Measurements from ENCODE around the gene CSH2. TPM values are rescaled to one million over a fixed set of nuclear protein-coding genes. Genes with fewer than 3 reads are reported as not detected.

CSH2 gene
- total RNA-seq (ENCODE audit: low replicate concordance) = not detected in 2 replicates

DNA sequence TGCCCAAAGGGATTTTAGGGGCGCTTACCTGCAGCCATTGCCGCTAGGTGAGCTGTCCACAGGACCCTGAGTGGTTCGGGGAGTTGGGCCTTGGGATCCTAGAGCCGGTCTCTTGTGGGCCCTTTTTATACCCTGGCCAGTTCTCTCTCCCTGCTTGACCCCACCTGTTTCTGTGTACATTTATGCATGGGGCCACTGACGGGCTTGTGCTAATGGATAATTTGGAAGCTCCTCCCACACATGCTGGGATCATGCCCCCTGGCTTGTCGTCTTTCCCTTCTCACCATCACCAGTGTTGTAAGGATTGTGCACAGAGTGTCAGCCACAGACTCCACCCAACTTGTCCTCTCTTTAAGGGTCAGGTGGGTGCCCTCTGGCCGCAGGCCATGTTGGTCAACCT is at the start of gene CSH2:
TSS of gene CSH2 (minus strand) at position 101 of the 400 bp plus-strand sequence. CDS start at position 38, 63 bp downstream.

DNA sequence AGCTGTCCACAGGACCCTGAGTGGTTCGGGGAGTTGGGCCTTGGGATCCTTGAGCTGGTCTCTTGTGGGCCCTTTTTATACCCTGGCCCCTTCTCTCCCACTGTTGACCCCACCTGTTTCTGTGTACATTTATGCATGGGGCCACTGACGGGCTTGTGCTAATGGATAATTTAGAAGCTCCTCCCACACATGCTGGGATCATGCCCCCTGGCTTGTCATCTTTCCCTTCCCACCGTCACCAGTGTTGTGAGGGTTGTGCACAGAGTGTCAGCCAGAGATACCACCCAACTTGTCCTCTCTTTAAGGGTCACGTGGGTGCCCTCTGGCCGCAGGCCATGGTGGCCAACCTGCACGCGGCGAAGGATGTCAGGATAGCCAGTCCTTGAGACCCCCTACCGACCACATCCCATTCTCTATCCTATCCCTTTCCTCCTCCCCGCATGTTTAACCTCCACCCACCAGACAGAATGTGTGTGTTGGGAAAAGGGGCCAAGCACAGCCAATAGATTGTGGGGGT is 45.4 kb upstream of the CSH2 start, which contains the start of gene GH1:
TSS of gene GH1 (minus strand) at position 51 of the 517 bp plus-strand sequence. CDS start 63 bp downstream, outside the sequence.

DNA sequence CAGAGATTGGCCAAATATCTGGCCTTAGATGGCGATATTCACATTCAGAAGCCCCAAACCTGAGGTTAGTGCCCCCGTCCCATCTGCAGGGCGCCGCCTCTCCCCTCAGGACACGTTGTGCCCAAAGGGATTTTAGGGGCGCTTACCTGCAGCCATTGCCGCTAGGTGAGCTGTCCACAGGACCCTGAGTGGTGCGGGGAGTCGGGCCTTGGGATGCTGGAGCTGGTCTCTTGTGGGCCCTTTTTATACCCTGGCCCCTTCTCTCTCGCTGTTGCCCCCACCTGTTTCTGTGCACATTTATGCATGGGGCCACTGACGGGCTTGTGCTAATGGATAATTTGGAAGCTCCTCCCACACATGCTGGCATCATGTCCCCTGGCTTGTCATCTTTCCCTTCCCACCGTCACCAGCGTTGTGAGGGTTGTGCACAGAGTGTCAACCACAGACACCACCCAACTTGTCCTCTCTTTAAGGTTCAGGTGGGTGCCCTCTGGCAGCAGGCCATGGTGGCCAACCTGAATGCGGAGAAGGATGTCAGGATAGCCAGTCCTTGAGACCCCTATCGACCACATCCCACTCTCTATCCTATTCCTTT is 37.7 kb upstream of the CSH2 start, which contains the start of gene CSHL1:
TSS of gene CSHL1 (minus strand) at position 218 of the 595 bp plus-strand sequence. CDS start at position 156, 62 bp downstream.

DNA sequence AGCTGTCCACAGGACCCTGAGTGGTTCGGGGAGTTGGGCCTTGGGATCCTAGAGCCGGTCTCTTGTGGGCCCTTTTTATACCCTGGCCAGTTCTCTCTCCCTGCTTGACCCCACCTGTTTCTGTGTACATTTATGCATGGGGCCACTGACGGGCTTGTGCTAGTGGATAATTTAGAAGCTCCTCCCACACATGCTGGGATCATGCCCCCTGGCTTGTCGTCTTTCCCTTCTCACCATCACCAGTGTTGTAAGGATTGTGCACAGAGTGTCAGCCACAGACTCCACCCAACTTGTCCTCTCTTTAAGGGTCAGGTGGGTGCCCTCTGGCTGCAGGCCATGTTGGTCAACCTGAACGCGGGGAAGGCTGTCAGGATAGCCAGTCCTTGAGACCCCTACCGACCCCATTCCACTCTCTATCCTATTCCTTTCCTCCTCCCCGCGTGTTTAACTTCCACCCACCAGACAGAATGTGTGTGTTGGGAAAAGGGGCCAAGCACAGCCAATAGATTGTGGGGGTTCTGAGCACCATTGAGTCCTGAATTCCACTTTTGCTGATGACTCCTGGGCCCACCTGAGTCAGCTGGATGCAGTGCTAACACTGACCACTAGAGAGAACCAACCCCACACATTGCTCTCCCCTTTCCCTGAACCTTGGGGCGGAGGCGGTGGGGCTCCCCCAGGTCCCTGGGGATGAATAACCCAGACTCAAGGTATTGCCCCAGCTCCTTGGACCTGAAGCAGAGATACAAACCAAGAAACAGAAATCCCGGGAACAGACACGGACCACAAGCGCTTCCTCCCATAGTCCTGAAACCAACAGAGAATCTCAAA is 23.3 kb upstream of the CSH2 start, which contains the start of gene CSH1:
TSS of gene CSH1 (minus strand) at position 51 of the 831 bp plus-strand sequence. CDS start 63 bp downstream, outside the sequence.

DNA sequence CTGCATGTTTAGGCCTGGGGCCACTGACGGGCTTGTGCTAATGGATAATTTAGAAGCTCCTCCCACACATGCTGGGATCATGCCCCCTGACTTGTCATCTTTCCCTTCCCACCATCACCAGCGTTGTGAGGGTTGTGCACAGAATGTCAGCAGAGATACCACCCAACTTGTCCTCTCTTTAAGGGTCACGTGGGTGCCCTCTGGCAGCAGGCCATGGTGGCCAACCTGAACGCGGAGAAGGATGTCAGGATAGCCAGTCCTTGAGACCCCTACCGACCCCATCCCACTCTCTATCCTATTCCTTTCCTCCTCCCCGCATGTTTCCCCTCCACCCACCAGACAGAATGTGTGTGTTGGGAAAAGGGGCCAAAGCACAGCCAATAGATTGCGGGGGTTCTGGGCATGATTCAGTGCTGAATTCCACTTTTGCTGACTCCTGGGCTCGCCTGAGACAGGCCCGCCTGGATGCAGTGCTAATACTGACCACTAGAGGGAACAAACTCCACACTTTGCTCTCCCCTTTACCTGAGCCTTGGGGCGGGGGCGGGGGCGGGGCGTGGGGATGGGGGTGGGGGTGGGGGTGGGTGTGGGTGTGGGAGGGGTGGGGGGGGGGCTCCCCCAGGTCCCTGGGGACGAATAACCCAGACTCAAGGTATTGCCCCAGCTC is 8.6 kb upstream of the CSH2 start, which contains the start of gene GH2:
TSS of gene GH2 (minus strand) at position 10 of the 667 bp plus-strand sequence. CDS start 143 bp downstream, outside the sequence.

DNA sequence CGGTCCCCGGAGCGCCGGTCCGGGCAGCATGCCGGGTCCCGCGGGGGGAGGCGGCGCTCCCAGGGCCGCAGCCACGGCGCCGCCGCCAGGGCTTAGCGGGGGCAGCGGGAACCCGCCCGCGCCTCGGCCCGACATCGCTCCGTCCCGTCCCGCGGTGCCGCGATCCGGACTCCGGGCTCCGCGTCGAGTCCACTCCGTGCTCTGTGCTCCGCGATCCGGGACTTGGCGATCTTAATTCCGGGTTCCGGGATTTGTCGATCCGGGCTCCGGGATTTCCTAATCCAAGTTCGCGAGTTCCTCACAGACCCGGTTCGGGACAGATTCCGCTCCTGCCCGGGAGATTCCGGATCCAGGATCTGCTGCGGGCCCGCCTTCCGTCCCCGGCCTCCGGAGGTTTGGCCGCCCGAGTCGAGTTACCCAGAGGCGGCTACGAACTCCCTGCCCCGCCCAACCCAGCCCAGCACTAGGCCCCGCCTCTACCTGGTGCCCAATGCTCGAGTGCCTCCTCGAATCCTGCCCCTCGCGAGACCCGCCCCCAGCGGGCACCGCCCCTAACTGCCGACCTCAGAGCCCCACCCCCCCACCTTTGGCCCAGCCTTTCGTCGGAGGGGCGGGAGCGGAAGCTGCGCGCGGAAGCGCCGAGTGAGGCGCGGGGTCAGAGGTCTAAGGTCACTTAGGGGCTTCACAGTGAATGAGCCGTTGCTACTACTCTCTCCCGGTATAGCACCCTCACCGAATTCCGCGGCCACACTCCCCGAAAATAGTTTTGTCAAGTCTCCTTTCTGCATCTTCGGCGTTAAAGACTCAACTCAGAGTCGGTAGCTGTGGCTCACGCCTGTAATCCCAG is 30.7 kb downstream of the CSH2 start, which contains the start of gene SMARCD2:
TSS of gene SMARCD2 (minus strand) at position 146 of the 847 bp plus-strand sequence. CDS start at position 135, 11 bp downstream.

DNA sequence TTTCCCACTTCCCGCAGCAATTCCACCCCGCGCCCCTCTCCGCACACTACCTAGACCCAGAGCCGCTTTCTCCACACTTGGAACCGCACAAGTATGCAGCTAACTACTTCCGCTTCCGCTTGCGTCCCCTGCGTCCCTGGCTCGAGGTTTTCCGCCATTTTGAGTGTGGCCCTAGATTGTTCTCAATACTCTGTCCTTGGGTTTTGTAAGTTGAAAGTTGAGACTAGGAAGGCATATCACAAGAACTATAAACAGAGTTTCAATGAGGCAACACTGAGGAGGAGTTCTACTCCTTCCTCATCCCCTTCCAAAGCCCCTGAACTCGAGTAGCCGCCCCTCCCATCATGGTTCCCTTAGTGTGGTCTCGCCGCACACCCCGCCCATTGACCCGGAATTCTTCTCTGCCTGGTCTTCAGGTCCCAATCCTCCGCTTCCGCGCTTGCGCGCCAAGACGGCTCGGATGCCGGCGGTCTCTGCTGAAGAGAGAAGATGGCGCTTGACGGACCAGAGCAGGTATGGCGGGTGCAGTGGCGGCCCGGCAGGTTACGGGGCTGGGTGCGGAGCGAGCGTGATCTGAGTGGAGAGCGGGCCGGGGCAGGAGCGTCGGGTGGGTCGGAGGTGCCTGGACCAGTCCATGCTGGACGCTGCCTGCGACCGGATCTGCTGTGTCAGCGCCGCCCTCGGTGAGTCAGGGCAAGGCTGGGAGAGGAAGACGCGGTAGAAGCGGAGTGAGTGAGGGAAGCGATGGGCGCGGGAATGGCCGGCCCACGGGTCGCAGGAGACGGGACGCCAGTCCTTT is 46.3 kb downstream of the CSH2 start, which contains the start of the genes FTSJ3 and PSMC5:
TSS of gene FTSJ3 (minus strand) at position 662 of the 799 bp plus-strand sequence. CDS start 761 bp downstream, outside the sequence.
TSS of gene PSMC5 (plus strand) at position 430 of the 799 bp plus-strand sequence. CDS start at position 490, 60 bp downstream.

Other genes with a start within 250 kb of the CSH2 start
- gene LIMD2, start 173.6 kb downstream of the CSH2 start, total RNA-seq (ENCODE audit: low replicate concordance) = 1.1 and 7.4 TPM in 2 replicates
- 14.0 and 22.5 TPM in 2 replicates for gene STRADA, start 131.9 kb downstream of the CSH2 start, total RNA-seq (ENCODE audit: low replicate concordance)
- 59.0 and 97.6 TPM in 2 replicates for gene CCDC47, start 100.1 kb downstream of the CSH2 start, total RNA-seq (ENCODE audit: low replicate concordance)
- 53.7 and 57.8 TPM in 2 replicates for gene DDX42, start 99.5 kb downstream of the CSH2 start, total RNA-seq (ENCODE audit: low replicate concordance)
- gene PSMC5, start 46.2 kb downstream of the CSH2 start, total RNA-seq (ENCODE audit: low replicate concordance) = 96.3 and 113 TPM in 2 replicates
- 61.0 and 70.8 TPM in 2 replicates for gene FTSJ3, start 46.0 kb downstream of the CSH2 start, total RNA-seq (ENCODE audit: low replicate concordance)
- 75.8 and 83.0 TPM in 2 replicates for gene SMARCD2, start 31.0 kb downstream of the CSH2 start, total RNA-seq (ENCODE audit: low replicate concordance)
- gene GH2, start 8.3 kb upstream of the CSH2 start, total RNA-seq (ENCODE audit: low replicate concordance) = not detected in 2 replicates
- not detected in 2 replicates for gene CSH1, start 22.9 kb upstream of the CSH2 start, total RNA-seq (ENCODE audit: low replicate concordance)
- not detected in 2 replicates for gene CSHL1, start 37.6 kb upstream of the CSH2 start, total RNA-seq (ENCODE audit: low replicate concordance)
- gene GH1, start 45.2 kb upstream of the CSH2 start, total RNA-seq (ENCODE audit: low replicate concordance) = not detected in 2 replicates
- 1.8 TPM in 1 of 2 replicates, not detected in the other for gene CD79B, start 58.7 kb upstream of the CSH2 start, total RNA-seq (ENCODE audit: low replicate concordance)
- gene SCN4A, start 99.2 kb upstream of the CSH2 start, total RNA-seq (ENCODE audit: low replicate concordance) = not detected in 2 replicates
- gene PRR29, start 124.7 kb upstream of the CSH2 start, total RNA-seq (ENCODE audit: low replicate concordance) = 0.15 and 0.70 TPM in 2 replicates
- gene ICAM2, start 147.0 kb upstream of the CSH2 start, total RNA-seq (ENCODE audit: low replicate concordance) = 1.8 and 7.6 TPM in 2 replicates

All from smooth muscle cell of the coronary artery (primary cell).